Neuronal stem cell (in vitro differentiated cells): ENCODE results near the gene CTNND2.

Experiments
- DNase-seq: peaks from one replicate; pipeline ENCODE4 v3.0.0-alpha.2; 2013; ENCODE audit warnings: low spot score
- H2AFZ ChIP-seq: one replicate; pipeline ENCODE4 v1.6.1; 2013; ENCODE audit warnings: mild to moderate bottlenecking, low read length, inconsistent platforms
- H2AK5ac ChIP-seq: 2 replicates; pipeline ENCODE4 v1.6.1; 2013; ENCODE audit warnings: low read depth, mild to moderate bottlenecking, inconsistent platforms, low read length, moderate library complexity, mixed read lengths
- H2BK120ac ChIP-seq: 2 replicates; pipeline ENCODE4 v1.6.1; 2013; ENCODE audit warnings: low read depth, mild to moderate bottlenecking, inconsistent platforms, low read length, moderate library complexity, mixed read lengths
- H2BK12ac ChIP-seq: one replicate; pipeline ENCODE4 v1.6.1; 2013; ENCODE audit warnings: low read length, inconsistent platforms
- H2BK15ac ChIP-seq: 2 replicates; pipeline ENCODE4 v1.6.1; 2013; ENCODE audit warnings: mild to moderate bottlenecking, low read length, inconsistent platforms, mixed read lengths
- H2BK5ac ChIP-seq: one replicate; pipeline ENCODE4 v1.6.1; 2013; ENCODE audit warnings: inconsistent platforms, mild to moderate bottlenecking, low read length, moderate library complexity
- H3K14ac ChIP-seq: one replicate; pipeline ENCODE4 v1.6.1; 2013; ENCODE audit warnings: low read length, inconsistent platforms
- H3K18ac ChIP-seq: 2 replicates; pipeline ENCODE4 v1.6.1; 2013; ENCODE audit warnings: low read length, inconsistent platforms
- H3K23ac ChIP-seq: 2 replicates; pipeline ENCODE4 v1.6.1; 2013; ENCODE audit warnings: low read depth, mild to moderate bottlenecking, mixed read lengths, low read length, inconsistent platforms; ENCODE audit not compliant: poor library complexity
- H3K27ac ChIP-seq: replicated peaks from 3 replicates; pipeline ENCODE4 v1.5.1; 2013; ENCODE audit warnings: low read length, inconsistent platforms
- H3K27me3 ChIP-seq, 3 experiments: 2 replicates each; pipeline ENCODE4 v1.6.1; 2013; ENCODE audit warnings: low read length in 3 of 3, mild to moderate bottlenecking in 2 of 3, inconsistent platforms in 1 of 3, low read depth in 1 of 3, mixed read lengths in 1 of 3, moderate library complexity in 1 of 3; ENCODE audit not compliant: control insufficient read depth in 3 of 3, insufficient read depth in 3 of 3
- H3K36me3 ChIP-seq, 2 donors: replicated peaks in 1 of 2; 2 replicates each; pipeline ENCODE4 v1.6.1; 2013; ENCODE audit warnings: low read length in 2 of 2; ENCODE audit not compliant: control insufficient read depth in 2 of 2, insufficient read depth in 2 of 2
- H3K4ac ChIP-seq: 2 replicates; pipeline ENCODE4 v1.6.1; 2013; ENCODE audit warnings: inconsistent platforms, mild to moderate bottlenecking, low read length, moderate library complexity
- H3K4me1 ChIP-seq, 2 donors: 1 replicate in 1 of 2; 2 replicates in 1 of 2; pipeline ENCODE4 v1.6.1; 2013; ENCODE audit warnings: low read length in 2 of 2, low read depth in 1 of 2; ENCODE audit not compliant: control insufficient read depth in 2 of 2, insufficient read depth in 1 of 2
- H3K4me2 ChIP-seq: one replicate; pipeline ENCODE4 v1.6.1; 2013; ENCODE audit warnings: mild to moderate bottlenecking, low read length, inconsistent platforms; ENCODE audit not compliant: insufficient read depth, poor library complexity, severe bottlenecking
- H3K4me3 ChIP-seq, 2 donors: 2 replicates each; pipeline ENCODE4 v1.5.1; 2013; ENCODE audit warnings: low read length in 2 of 2, mild to moderate bottlenecking in 2 of 2, inconsistent platforms in 1 of 2, moderate library complexity in 1 of 2
- H3K79me1 ChIP-seq: one replicate; pipeline ENCODE4 v1.6.1; 2013; ENCODE audit warnings: low read depth, mild to moderate bottlenecking, inconsistent platforms, low read length, moderate library complexity
- H3K9ac ChIP-seq: one replicate; pipeline ENCODE4 v1.6.1; 2013; ENCODE audit warnings: mild to moderate bottlenecking, low read depth, low read length, inconsistent platforms; ENCODE audit not compliant: poor library complexity
- H3K9me3 ChIP-seq, 2 donors: replicated peaks in 1 of 2; 2 replicates each; pipeline versions ENCODE3 to v1.6.1; 2013; ENCODE audit warnings: low read length in 2 of 2, mild to moderate bottlenecking in 2 of 2, inconsistent platforms in 1 of 2, low read depth in 1 of 2, mixed read lengths in 1 of 2, moderate library complexity in 1 of 2; ENCODE audit not compliant: control insufficient read depth in 2 of 2, insufficient read depth in 1 of 2
- H4K8ac ChIP-seq: one replicate; pipeline ENCODE4 v1.6.1; 2013; ENCODE audit warnings: low read depth, mild to moderate bottlenecking, inconsistent platforms, low read length, moderate library complexity
- H4K91ac ChIP-seq: one replicate; pipeline ENCODE4 v1.6.1; 2013; ENCODE audit warnings: low read length, low read depth, mild to moderate bottlenecking, inconsistent platforms; ENCODE audit not compliant: poor library complexity
- WGBS, 2 donors: extraction: QIAGEN DNeasy Blood & Tissue Kit; methylation state at CpG; one replicate each; pipeline ENCODE4 v1.1.7; 2013; ENCODE audit warnings: missing lambda C conversion rate in 2 of 2, mixed read lengths in 1 of 2; ENCODE audit not compliant: insufficient read length in 2 of 2, insufficient replicate concordance in 1 of 2; ENCODE audit errors: extremely low coverage in 2 of 2; 5-methylcytosine and 5-hydroxymethylcytosine counted together

Gene CTNND2

DNA sequence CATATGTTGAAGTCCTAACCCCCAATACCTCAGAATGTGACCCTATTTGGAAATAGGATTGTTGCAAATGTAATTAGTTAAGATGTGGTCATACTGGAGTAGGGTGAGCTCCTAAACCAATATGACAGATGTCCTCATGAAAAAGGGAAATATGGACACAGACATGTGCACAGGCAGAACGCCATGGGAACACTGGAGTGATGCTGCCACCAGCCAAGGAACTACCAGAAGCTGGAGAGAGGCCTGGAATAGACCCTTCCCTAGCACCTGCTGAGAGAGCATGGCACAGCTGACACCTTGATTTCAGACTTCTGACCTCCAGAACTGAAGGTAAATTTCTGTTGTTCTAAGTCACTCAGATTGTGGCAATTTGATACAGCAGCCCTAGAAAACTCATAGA is 110.8 kb downstream of the CTNND2 start:
- Histone ChIP-seq H3K4me1 (peaks cover 2 to 10% of the 10 kb centered on the region in 2 donors), H3K4ac (no peak overlapping the region), H3K23ac (no peak overlapping the region), H2BK12ac (no peak overlapping the region), H3K36me3 (no peaks in the 10 kb centered on the region), H3K79me1 (no peaks in the 10 kb centered on the region), H2BK5ac (no peak overlapping the region), H2BK120ac (no peak overlapping the region), H3K18ac (no peak overlapping the region), H4K91ac (no peak overlapping the region), H2AK5ac (no peak overlapping the region), H2AFZ (no peak overlapping the region), H3K27me3 (no peaks in the 10 kb centered on the region), H2BK15ac (no peak overlapping the region), H3K4me3 (no peak overlapping the region), H4K8ac (no peak overlapping the region), H3K14ac (no peak overlapping the region), H3K9me3 (no peaks in the 10 kb centered on the region), H3K4me2 (no peak overlapping the region), H3K27ac (no peak overlapping the region), H3K9ac (no peak overlapping the region)
- no CpG with 5 or more reads among the region's 1 CpG for WGBS, 2 donors
- DNase-seq: no peak

DNA sequence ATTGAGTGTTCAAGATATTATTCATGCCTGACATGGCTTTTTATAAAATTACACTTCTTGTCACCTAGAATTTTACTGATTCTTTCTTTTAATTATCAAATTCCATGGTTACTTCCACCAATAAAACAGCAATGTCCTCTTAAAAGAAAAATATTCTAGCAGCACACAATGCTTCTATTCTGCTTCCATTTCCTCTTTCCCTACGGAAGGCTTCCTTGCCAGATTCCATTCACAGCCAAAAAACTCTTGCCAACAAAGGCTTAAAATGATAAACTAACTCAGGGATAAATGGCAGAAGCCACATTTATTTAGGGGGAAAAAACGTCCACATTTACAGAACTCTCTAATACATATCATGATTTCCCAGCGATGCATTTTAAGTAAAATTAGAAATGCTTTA is 111.6 kb downstream of the CTNND2 start:
- Histone ChIP-seq H3K18ac (no peak overlapping the region), H2AK5ac (no peak overlapping the region), H3K27me3 (no peaks in the 10 kb centered on the region), H3K27ac (no peak overlapping the region), H2BK5ac (no peak overlapping the region), H2AFZ (peak overlapping the region; percentile 30), H3K4me3 (no peak overlapping the region), H3K4ac (no peak overlapping the region), H3K4me2 (no peak overlapping the region), H3K9me3 (no peaks in the 10 kb centered on the region), H3K14ac (no peak overlapping the region), H3K79me1 (no peaks in the 10 kb centered on the region), H2BK15ac (no peak overlapping the region), H3K23ac (no peak overlapping the region), H3K4me1 (peaks cover 2 to 10% of the 10 kb centered on the region in 2 donors), H2BK120ac (no peak overlapping the region), H2BK12ac (no peak overlapping the region), H3K36me3 (no peaks in the 10 kb centered on the region), H4K91ac (no peak overlapping the region), H3K9ac (no peak overlapping the region), H4K8ac (no peak overlapping the region)
- WGBS, 2 donors: no CpG with 5 or more reads among the region's 3 CpGs
- DNase-seq: no peak

DNA sequence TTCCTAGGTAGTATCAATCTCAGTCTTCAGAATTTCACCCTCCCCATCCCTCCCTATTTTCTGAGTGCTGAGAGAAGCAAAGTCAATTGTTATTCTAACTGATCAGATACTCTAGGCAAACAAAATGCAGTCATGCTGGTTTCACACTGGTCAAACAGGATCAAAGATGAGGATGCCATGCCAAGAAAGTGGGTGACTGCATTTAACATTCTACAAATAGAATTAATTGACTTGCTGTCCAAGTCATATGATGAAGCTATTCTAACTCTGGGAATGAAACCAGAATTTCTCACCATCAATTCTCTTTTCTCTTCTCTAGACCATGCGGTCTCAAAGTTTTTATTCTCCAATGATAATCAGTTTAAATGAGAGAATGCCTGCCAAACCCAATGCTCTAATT is 112.5 kb downstream of the CTNND2 start:
- Histone ChIP-seq H2BK5ac (no peak overlapping the region), H3K14ac (no peak overlapping the region), H3K4me1 (peaks cover 2 to 6% of the 10 kb centered on the region in 2 donors), H2BK15ac (no peak overlapping the region), H3K23ac (no peak overlapping the region), H2BK120ac (no peak overlapping the region), H2AK5ac (no peak overlapping the region), H3K4me3 (no peak overlapping the region), H4K91ac (no peak overlapping the region), H3K18ac (no peak overlapping the region), H2BK12ac (no peak overlapping the region), H3K36me3 (no peaks in the 10 kb centered on the region), H3K9me3 (no peaks in the 10 kb centered on the region), H3K4ac (no peak overlapping the region), H2AFZ (no peak overlapping the region), H3K4me2 (no peak overlapping the region), H3K27me3 (no peaks in the 10 kb centered on the region), H4K8ac (no peak overlapping the region), H3K79me1 (no peaks in the 10 kb centered on the region), H3K9ac (no peak overlapping the region), H3K27ac (no peak overlapping the region)
- no peak for DNase-seq
- WGBS, 2 donors: no CpG with 5 or more reads among the region's 1 CpG

DNA sequence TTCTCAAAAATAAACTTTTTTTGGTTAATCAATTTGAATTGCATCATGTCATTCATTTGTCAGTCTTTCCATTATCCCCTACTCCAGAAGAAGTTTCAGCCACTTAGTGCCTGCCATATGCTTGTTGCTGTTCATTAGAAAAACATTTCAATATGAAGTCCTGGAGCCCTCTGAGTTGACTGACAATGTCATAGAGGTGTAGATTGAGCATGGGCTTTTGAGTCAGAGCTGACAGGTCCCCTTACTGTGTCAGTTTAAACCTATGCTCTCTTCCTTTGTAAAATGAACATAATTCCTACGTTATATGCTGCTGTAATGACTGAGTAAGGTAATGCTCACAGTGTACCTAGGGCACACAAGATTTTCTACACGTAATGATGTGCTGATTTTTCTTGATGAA is 114.0 kb downstream of the CTNND2 start:
- H3K27ac ChIP-seq: no peak overlapping the region
- no CpG with 5 or more reads among the region's 2 CpGs for WGBS, 2 donors
- H2BK120ac ChIP-seq: no peak overlapping the region

More for the DNA sequence above, 114.0 kb downstream of the CTNND2 start:
- Histone ChIP-seq H3K18ac (no peak overlapping the region), H3K4me2 (no peak overlapping the region), H3K23ac (no peak overlapping the region), H3K4me1 (peaks cover 0 to 6% of the 10 kb centered on the region in 2 donors), H2BK12ac (no peak overlapping the region), H2BK5ac (no peak overlapping the region), H3K36me3 (no peaks in the 10 kb centered on the region), H4K8ac (no peak overlapping the region), H3K27me3 (no peaks in the 10 kb centered on the region), H3K9ac (no peak overlapping the region), H2AFZ (no peak overlapping the region), H2AK5ac (no peak overlapping the region), H3K4ac (no peak overlapping the region), H3K14ac (no peak overlapping the region), H4K91ac (no peak overlapping the region), H3K79me1 (no peaks in the 10 kb centered on the region), H3K9me3 (no peaks in the 10 kb centered on the region), H2BK15ac (no peak overlapping the region), H3K4me3 (no peak overlapping the region)
- no peak for DNase-seq
